ENCODE data around the gene SMIM45.

SMIM45 gene

GRCh38 chr22:41913842-41914534, 38.0 kb upstream of the SMIM45 start:
- no peak for DNase-seq
- TF ChIP-seq POLR2A (IDR thresholded peaks at IDR 0.05): no peak
- TF ChIP-seq CTCF (IDR thresholded peaks at IDR 0.05): no peak
- 0 to 5% methylated on average over 5 to 57 of the region's 79 CpGs for WGBS, 2 donors
- intact Hi-C loops (cut with DNase I; ENCODE audit: low total_unique reads): no loop called here
- Histone ChIP-seq H3K4me1 (peaks cover 5% of the 10 kb centered on the region), H3K36me3 (ENCODE audit: low read depth, missing control alignments) (no peaks in the 10 kb centered on the region), H3K27ac (no peak overlapping the region), H3K4me3 (no peak overlapping the region), H3K27me3 (no peaks in the 10 kb centered on the region), H3K9me3 (no peaks in the 10 kb centered on the region)

DNA sequence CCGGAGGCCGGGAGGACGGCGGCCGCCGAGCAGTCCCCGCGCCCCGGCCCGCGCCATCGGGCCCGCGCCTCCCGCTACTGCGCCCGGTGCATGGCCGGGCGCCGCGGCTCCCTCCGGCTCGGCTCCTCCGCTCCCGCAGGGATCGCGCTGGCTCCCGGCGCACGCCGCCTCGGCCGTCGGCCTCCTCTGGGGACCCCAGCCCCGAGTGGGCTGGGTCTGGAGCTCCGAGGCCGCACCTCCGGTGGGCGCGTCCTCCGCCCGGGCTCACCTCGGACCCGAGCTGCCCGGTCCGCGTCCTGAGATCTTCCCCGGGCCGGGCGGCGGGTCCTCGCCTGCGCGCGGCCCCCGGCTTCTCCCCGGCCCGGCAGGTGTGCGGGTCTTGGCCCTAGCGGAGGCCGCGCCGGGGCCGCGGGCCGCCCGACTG, 37.3 kb upstream of the SMIM45 start:
- H3K9me3 ChIP-seq: no peaks in the 10 kb centered on the region
- no peaks in the 10 kb centered on the region for H3K36me3 ChIP-seq (ENCODE audit: low read depth, missing control alignments)
- TF ChIP-seq POLR2A (IDR thresholded peaks at IDR 0.05): no peak
- no peak for TF ChIP-seq CTCF (IDR thresholded peaks at IDR 0.05)
- 0% methylated on average over 21 of the region's 67 CpGs; no CpG with 5 or more reads in 1 of the 2 donors for WGBS, 2 donors
- H3K27ac ChIP-seq: no peak overlapping the region
- intact Hi-C loops (cut with DNase I; ENCODE audit: low total_unique reads): no loop called here
- peaks cover 11% of the 10 kb centered on the region for H3K4me1 ChIP-seq
- peak overlapping the region in 1 of 2 donors; percentile 24 for H3K4me3 ChIP-seq
- DNase-seq: no peak
- no peaks in the 10 kb centered on the region for H3K27me3 ChIP-seq

- TF ChIP-seq POLR2A (IDR thresholded peaks at IDR 0.05) (no peak), CTCF (IDR thresholded peaks at IDR 0.05) (no peak)
- peak within 1 kb of the TSS in 1 of 2 donors; percentile 24 for H3K4me3 ChIP-seq
- no peaks in the 10 kb centered on the region for H3K36me3 ChIP-seq (ENCODE audit: low read depth, missing control alignments)
- intact Hi-C loops (cut with DNase I; ENCODE audit: low total_unique reads): no loop called here
- peaks cover 12% of the 10 kb centered on the region for H3K4me1 ChIP-seq
- 0 to 16% methylated on average over 9 to 36 of the region's 63 CpGs for WGBS, 2 donors
- peak; percentile 60 for DNase-seq
- H3K27me3 ChIP-seq: no peaks in the 10 kb centered on the region
- H3K9me3 ChIP-seq: no peaks in the 10 kb centered on the region
- no peak within 1 kb of the TSS for H3K27ac ChIP-seq
Observed at GRCh38 chr22:41915035-41915785, 36.7 kb upstream of the SMIM45 start, which contains the start of gene SHISA8. Gene SHISA8, minus strand, starts transcription at chr22:41915074. Its CDS starts 407 bp downstream, at chr22:41914667.

- Histone ChIP-seq H3K4me1 (peaks cover 8% of the 10 kb centered on the region), H3K4me3 (no peak overlapping the region), H3K27me3 (no peaks in the 10 kb centered on the region), H3K9me3 (no peaks in the 10 kb centered on the region), H3K36me3 (ENCODE audit: low read depth, missing control alignments) (no peaks in the 10 kb centered on the region), H3K27ac (no peak overlapping the region)
- 40 to 62% methylated on average over 11 of the region's 11 CpGs for WGBS, 2 donors
- TF ChIP-seq POLR2A (IDR thresholded peaks at IDR 0.05) (no peak), CTCF (IDR thresholded peaks at IDR 0.05) (no peak)
- intact Hi-C loops (cut with DNase I; ENCODE audit: low total_unique reads): no loop called here
- DNase-seq: no peak
Observed at GRCh38 chr22:41915786-41916493, 36.0 kb upstream of the SMIM45 start.
